Gastrocnemius medialis (tissue), 4 donors: ENCODE measurements around the gene ZBTB39. TPM values are rescaled to one million over a fixed set of nuclear protein-coding genes. Genes with fewer than 3 reads are reported as not detected.
"Not testable (repeated sequence)": the region's sequence is repeated elsewhere in the genome, so short reads cannot be mapped to it uniquely, and the experiment has no call there.

Experiments
- ATAC-seq, 2 donors: fragments of 150-250 bp; one replicate each; pipeline ENCODE4 v1.9.1; 2016
- DNase-seq, 2 donors: peaks; one replicate each; pipeline ENCODE4 v3.0.0-alpha.2; 2019
- H3K27ac ChIP-seq, 4 donors: fragments of 200-600 bp; sonication (generic); 1 replicate in 1 of 4; 2 replicates in 3 of 4; pipeline ENCODE4 v1.5.1; 2016 to 2018; ENCODE audit warnings: mild to moderate bottlenecking in 2 of 4, moderate library complexity in 1 of 4
- H3K27me3 ChIP-seq, 3 donors: fragments of 200-600 bp; sonication (generic) in 2 of 3; 1 replicate in 1 of 3; 2 replicates in 2 of 3; pipeline versions ENCODE4 v1.5.1 to v1.6.0; 2016 to 2019; ENCODE audit warnings: mild to moderate bottlenecking in 1 of 3, moderate library complexity in 1 of 3
- H3K36me3 ChIP-seq, 2 donors: fragments of 200-600 bp; sonication (generic) in 1 of 2; one replicate each; pipeline ENCODE4 v1.5.1; 2017 to 2018
- H3K4me1 ChIP-seq, 2 donors: fragments of 200-600 bp; sonication (generic) in 1 of 2; one replicate each; pipeline ENCODE4 v1.5.1; 2016 to 2017; ENCODE audit warnings: mild to moderate bottlenecking in 2 of 2
- H3K4me3 ChIP-seq, 4 donors: fragments of 200-600 bp; sonication (generic) in 3 of 4; 1 replicate in 1 of 4; 2 replicates in 3 of 4; pipeline ENCODE4 v1.5.1; 2016 to 2019; ENCODE audit warnings: mild to moderate bottlenecking in 2 of 4
- H3K9me3 ChIP-seq, 3 donors: fragments of 200-600 bp; sonication (generic) in 2 of 3; 1 replicate in 1 of 3; 2 replicates in 2 of 3; pipeline ENCODE4 v1.5.1; 2016 to 2019
- POLR2A ChIP-seq, 2 donors: fragments of 450-650 bp; IDR thresholded peaks; one replicate each; pipeline ENCODE4 v1.6.1; 2017; ENCODE audit warnings: antibody characterized with exemption in 2 of 2, mild to moderate bottlenecking in 2 of 2, moderate library complexity in 2 of 2
- in situ Hi-C, 4 donors: fragments of 200-750 bp; cut with MboI; loops; one replicate each; pipeline versions ENCODE4 v1.15.0 to v1.8.0; 2017; ENCODE audit warnings: low sequenced_read_pairs in 4 of 4
- intact Hi-C: fragments of 100-400 bp; cut with DNase I; formaldehyde crosslinking; loops from one replicate; pipeline ENCODE4 v1.15.1; 2023; ENCODE audit warnings: low total_unique reads
- total RNA-seq, 4 donors: library from RNA; depleted of rRNA; stranded (reverse); fragments of >200 nt; gene quantifications; one replicate each; pipeline versions ENCODE4 v1.1.0 to v1.2.3, GENCODE V29; 2016
- TF ChIP-seq, protein P1 (sequence below), 5 experiments: fragments of 450-650 bp in 3 of 5; fragments of 200-600 bp in 2 of 5; sonication (generic) in 2 of 5; IDR thresholded peaks in 4 of 5; conservative IDR thresholded peaks in 1 of 5; 1 replicate in 4 of 5; 2 replicates in 1 of 5; pipeline ENCODE4 v1.5.1; 2016 to 2019; ENCODE audit warnings: antibody characterized with exemption in 5 of 5, mild to moderate bottlenecking in 3 of 5, moderate library complexity in 3 of 5

The ZBTB39 gene
- total RNA-seq, 4 donors from 2014 or later = 2.2 to 3.8 (median 2.8) TPM

- H3K27ac ChIP-seq = no peak overlapping the region
- in situ Hi-C loops = no loop called here
- DNase-seq (no peak), ATAC-seq (no peak)
- H3K27me3 ChIP-seq = no peaks in the 10 kb centered on the region
- no peaks in the 10 kb centered on the region for H3K4me1 ChIP-seq
- H3K4me3 ChIP-seq = no peak overlapping the region
- no peaks in the 10 kb centered on the region for H3K36me3 ChIP-seq
- TF ChIP-seq, protein P1, sequence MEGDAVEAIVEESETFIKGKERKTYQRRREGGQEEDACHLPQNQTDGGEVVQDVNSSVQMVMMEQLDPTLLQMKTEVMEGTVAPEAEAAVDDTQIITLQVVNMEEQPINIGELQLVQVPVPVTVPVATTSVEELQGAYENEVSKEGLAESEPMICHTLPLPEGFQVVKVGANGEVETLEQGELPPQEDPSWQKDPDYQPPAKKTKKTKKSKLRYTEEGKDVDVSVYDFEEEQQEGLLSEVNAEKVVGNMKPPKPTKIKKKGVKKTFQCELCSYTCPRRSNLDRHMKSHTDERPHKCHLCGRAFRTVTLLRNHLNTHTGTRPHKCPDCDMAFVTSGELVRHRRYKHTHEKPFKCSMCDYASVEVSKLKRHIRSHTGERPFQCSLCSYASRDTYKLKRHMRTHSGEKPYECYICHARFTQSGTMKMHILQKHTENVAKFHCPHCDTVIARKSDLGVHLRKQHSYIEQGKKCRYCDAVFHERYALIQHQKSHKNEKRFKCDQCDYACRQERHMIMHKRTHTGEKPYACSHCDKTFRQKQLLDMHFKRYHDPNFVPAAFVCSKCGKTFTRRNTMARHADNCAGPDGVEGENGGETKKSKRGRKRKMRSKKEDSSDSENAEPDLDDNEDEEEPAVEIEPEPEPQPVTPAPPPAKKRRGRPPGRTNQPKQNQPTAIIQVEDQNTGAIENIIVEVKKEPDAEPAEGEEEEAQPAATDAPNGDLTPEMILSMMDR (IDR thresholded peaks at IDR 0.05 in 4 of 5, conservative IDR thresholded peaks at IDR 0.05 in 1 of 5) = no peak
- TF ChIP-seq POLR2A (IDR thresholded peaks at IDR 0.05) = no peak
- intact Hi-C loops = no loop called here
- H3K9me3 ChIP-seq = no peaks in the 10 kb centered on the region
Observed at GRCh38 chr12:57027805-57028153, 21.4 kb upstream of the ZBTB39 start.

DNA sequence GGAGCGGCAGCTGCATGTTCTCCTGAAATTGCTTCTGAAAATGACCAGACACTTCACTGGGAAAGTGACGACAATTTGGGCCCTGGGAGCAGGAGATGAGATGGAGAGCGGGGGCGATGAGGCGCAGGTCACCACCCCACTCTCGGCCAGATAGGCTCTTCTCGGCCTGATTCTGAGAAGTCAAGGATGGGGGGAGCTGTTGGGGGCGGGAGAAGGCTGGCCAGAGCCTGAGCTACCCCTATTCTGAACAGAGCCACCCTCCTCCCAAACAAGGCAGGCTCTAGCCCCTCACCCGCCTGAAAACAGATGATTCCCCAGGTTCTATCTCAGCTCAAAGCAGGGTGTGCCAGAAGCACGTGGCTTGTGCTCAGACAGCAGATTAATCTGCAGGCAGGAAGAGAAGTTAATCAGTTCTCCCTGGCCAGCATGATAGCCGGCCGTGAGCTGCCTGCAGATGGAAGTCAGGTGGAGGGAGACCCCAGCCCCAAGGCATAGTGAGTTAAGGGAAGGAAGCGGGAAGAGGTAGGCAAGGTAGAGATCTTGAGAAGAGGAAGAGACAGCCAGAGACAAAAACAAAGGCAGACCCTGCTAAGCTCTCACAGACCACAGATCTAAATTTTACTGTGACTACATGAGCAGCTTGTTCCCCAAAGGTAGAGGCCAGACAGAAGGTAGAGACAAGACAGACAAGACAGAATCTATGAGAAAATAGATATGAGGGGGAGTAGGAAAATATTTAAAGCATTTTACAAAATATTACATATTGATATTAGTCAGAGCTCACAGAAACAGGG is 20.9 kb upstream of the ZBTB39 start:
- no peak for ATAC-seq
- DNase-seq = no peak
- Histone ChIP-seq H3K9me3 (no peaks in the 10 kb centered on the region), H3K27me3 (no peaks in the 10 kb centered on the region), H3K4me1 (no peaks in the 10 kb centered on the region), H3K36me3 (no peaks in the 10 kb centered on the region), H3K27ac (no peak overlapping the region), H3K4me3 (no peak overlapping the region)
- intact Hi-C loops = no loop called here
- no peak for TF ChIP-seq POLR2A (IDR thresholded peaks at IDR 0.05)
- TF ChIP-seq, protein P1 (IDR thresholded peaks at IDR 0.05 in 4 of 5, conservative IDR thresholded peaks at IDR 0.05 in 1 of 5) = no peak
- in situ Hi-C loops = no loop called here

GRCh38 chr12:57025196-57025595 is 18.9 kb upstream of the ZBTB39 start:
- Histone ChIP-seq H3K9me3 (no peaks in the 10 kb centered on the region), H3K36me3 (no peaks in the 10 kb centered on the region), H3K4me3 (no peak overlapping the region), H3K27ac (no peak overlapping the region), H3K27me3 (no peaks in the 10 kb centered on the region), H3K4me1 (no peaks in the 10 kb centered on the region)
- ATAC-seq (no peak), DNase-seq (no peak)
- in situ Hi-C loops (no loop called here), intact Hi-C loops (no loop called here)
- no peak for TF ChIP-seq POLR2A (IDR thresholded peaks at IDR 0.05)

DNA sequence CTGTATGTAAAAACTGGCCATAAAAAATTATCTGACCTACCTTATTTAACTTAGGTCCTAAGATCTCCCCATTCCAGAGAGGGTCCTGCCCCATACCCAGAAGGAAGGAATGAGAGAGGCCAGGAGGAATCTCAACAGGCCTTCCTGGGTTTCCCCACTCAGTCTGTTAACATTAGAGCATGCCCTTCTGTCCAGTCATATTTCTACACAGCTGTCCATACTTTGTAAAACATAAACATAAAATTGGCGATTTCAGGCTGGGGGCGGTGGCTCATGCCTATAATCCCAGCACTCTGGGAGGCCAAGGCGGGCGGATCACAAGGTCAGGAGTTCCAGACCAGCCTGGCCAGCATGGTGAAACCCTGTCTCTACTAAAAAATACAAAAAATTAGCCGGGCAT is 16.0 kb upstream of the ZBTB39 start:
- H3K27ac ChIP-seq, H3K4me3 ChIP-seq, H3K4me1 ChIP-seq, H3K27me3 ChIP-seq, ATAC-seq, in situ Hi-C loops, H3K9me3 ChIP-seq, DNase-seq, H3K36me3 ChIP-seq: not testable (repeated sequence)
- intact Hi-C loops = loop anchor here (5.0 kb wide), 1 partner anchor 80 kb away; no protein-coding TSS in a partner anchor

GRCh38 chr12:57019983-57020719 is 13.8 kb upstream of the ZBTB39 start:
- TF ChIP-seq, protein P1 (IDR thresholded peaks at IDR 0.05 in 4 of 5, conservative IDR thresholded peaks at IDR 0.05 in 1 of 5) = no peak
- no peak for TF ChIP-seq POLR2A (IDR thresholded peaks at IDR 0.05)
- ATAC-seq = no peak
- intact Hi-C loops (loop anchor here (5.0 kb wide), 1 partner anchor 78 kb away; no protein-coding TSS in a partner anchor), in situ Hi-C loops (no loop called here)
- H3K4me3 ChIP-seq = no peak overlapping the region
- no peak for DNase-seq
- H3K27ac ChIP-seq = no peak overlapping the region
- peaks cover 0 to 6% (median under 1%) of the 10 kb centered on the region in 3 donors for H3K27me3 ChIP-seq
- no peaks in the 10 kb centered on the region for H3K4me1 ChIP-seq
- no peaks in the 10 kb centered on the region for H3K9me3 ChIP-seq
- H3K36me3 ChIP-seq = no peaks in the 10 kb centered on the region
